Ishikawa (cell line): ENCODE data around the gene TM4SF20.

ENCODE experiments used
- CEBPB ChIP-seq: IDR thresholded peaks from 2 replicates; pipeline ENCODE4 v1.6.1; 2012
- CREB1 ChIP-seq: IDR thresholded peaks from 2 replicates; pipeline ENCODE4 v1.6.1; 2012; ENCODE audit warnings: low read depth
- EGR1 ChIP-seq: IDR thresholded peaks from 2 replicates; pipeline ENCODE4 v1.6.1; 2012
- EP300 ChIP-seq: IDR thresholded peaks from 2 replicates; pipeline ENCODE4 v1.6.1; 2012; ENCODE audit warnings: borderline replicate concordance
- FOXM1 ChIP-seq: IDR thresholded peaks from 2 replicates; pipeline ENCODE4 v1.6.1; 2012; ENCODE audit warnings: low read depth, borderline replicate concordance
- RAD21 ChIP-seq: IDR thresholded peaks from 2 replicates; pipeline ENCODE4 v1.6.1; 2012; ENCODE audit warnings: low read depth
- TAF1 ChIP-seq: IDR thresholded peaks from 2 replicates; pipeline ENCODE4 v1.6.1; 2012; ENCODE audit warnings: low read depth, mild to moderate bottlenecking
- TEAD4 ChIP-seq: IDR thresholded peaks from 2 replicates; pipeline ENCODE4 v1.6.1; 2012
- YY1 ChIP-seq: IDR thresholded peaks from 2 replicates; pipeline ENCODE4 v1.6.1; 2012; ENCODE audit warnings: low read depth
- ZBTB7A ChIP-seq: IDR thresholded peaks from 2 replicates; pipeline ENCODE4 v1.6.1; 2012; ENCODE audit warnings: low read depth
- TF ChIP-seq, protein P1 (sequence below): IDR thresholded peaks from 2 replicates; pipeline ENCODE4 v1.6.1; 2012; ENCODE audit warnings: low read depth, mild to moderate bottlenecking
- TF ChIP-seq, protein P2 (sequence below): IDR thresholded peaks from 2 replicates; pipeline ENCODE4 v1.6.1; 2012

DNA sequence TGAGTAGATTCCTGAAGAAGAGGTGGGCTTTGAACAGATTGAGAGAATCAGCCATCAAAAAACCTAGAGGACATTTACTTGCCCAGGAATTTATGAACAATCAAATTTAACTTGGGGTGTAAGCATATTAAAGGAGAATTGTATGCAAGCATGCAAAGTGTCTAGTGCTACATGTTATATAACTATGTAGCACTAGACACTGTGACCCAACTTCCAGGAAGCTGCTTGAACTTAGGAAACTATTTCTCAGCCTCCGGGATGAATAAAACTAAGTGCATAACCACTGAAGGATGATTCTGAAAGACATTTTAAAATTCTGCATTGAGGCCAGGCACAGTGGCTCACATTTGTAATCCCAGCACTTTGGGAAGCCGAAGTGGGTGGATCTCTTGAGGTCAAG lies 41.7 kb downstream of the TM4SF20 start:
- TF ChIP-seq YY1 (no peak), TEAD4 (no peak), FOXM1 (no peak), EP300 (no peak), ZBTB7A (no peak), RAD21 (no peak), CREB1 (no peak), EGR1 (no peak), CEBPB (no peak), TAF1 (no peak)
- TF ChIP-seq, protein P1, sequence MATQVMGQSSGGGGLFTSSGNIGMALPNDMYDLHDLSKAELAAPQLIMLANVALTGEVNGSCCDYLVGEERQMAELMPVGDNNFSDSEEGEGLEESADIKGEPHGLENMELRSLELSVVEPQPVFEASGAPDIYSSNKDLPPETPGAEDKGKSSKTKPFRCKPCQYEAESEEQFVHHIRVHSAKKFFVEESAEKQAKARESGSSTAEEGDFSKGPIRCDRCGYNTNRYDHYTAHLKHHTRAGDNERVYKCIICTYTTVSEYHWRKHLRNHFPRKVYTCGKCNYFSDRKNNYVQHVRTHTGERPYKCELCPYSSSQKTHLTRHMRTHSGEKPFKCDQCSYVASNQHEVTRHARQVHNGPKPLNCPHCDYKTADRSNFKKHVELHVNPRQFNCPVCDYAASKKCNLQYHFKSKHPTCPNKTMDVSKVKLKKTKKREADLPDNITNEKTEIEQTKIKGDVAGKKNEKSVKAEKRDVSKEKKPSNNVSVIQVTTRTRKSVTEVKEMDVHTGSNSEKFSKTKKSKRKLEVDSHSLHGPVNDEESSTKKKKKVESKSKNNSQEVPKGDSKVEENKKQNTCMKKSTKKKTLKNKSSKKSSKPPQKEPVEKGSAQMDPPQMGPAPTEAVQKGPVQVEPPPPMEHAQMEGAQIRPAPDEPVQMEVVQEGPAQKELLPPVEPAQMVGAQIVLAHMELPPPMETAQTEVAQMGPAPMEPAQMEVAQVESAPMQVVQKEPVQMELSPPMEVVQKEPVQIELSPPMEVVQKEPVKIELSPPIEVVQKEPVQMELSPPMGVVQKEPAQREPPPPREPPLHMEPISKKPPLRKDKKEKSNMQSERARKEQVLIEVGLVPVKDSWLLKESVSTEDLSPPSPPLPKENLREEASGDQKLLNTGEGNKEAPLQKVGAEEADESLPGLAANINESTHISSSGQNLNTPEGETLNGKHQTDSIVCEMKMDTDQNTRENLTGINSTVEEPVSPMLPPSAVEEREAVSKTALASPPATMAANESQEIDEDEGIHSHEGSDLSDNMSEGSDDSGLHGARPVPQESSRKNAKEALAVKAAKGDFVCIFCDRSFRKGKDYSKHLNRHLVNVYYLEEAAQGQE: no peak
- TF ChIP-seq, protein P2, sequence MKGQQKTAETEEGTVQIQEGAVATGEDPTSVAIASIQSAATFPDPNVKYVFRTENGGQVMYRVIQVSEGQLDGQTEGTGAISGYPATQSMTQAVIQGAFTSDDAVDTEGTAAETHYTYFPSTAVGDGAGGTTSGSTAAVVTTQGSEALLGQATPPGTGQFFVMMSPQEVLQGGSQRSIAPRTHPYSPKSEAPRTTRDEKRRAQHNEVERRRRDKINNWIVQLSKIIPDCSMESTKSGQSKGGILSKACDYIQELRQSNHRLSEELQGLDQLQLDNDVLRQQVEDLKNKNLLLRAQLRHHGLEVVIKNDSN: no peak
